Middle frontal gyrus (tissue), 1 donor: Measurements from ENCODE around the gene CUTA.
"Not testable (repeated sequence)": the region's sequence is repeated elsewhere in the genome, so short reads cannot be mapped to it uniquely, and the experiment has no call there.

ENCODE experiments used
- DNase-seq: peaks from one replicate; pipeline ENCODE4 v3.0.0-alpha.2; 2015; ENCODE audit warnings: low spot score; ENCODE audit errors: extremely low spot score

Gene CUTA

DNA sequence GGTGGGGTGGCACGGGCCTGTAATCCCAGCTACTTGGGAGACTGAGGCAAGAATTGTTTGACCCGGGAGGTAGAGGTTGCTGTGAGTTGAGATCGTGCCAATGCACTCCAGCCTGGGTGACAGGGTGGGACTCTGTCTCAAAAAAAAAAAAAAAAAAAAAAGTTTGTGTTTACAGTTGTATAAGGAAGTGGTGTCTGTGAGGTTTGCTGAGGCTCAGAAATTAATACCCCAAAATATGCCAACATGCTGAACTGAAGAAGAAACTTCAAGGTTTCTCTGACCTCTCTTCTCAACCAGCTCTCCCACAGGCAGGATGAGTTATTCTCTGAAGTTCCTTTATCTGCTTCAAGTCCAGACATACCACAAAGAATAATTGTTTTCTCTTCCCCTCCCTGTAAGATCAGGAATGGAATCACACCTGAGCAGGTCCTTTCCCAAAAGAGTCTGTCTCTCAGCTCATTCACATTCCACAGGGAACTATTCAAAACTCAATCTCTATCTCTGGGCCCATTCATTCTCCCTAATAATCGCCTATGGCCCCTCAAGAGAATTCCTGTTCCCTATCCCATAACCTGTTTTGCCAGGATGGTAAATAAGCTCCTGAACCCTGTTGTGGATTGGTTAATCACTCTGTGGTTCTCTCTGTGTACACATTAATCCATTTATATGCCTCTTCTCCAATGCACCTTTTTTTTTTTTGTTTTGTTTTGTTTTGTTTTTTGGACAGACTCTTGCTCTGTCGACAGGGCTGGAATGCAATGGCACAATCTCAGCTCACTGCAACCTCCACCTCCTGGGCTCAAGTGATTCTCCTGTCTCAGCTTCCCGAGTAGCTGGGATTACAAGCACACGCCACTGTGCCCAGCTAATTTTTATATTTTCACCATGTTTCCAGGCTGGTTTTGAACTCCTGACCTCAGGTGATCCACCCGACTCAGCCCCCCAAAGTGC lies 43.7 kb downstream of the CUTA start:
- no peak for DNase-seq

DNA sequence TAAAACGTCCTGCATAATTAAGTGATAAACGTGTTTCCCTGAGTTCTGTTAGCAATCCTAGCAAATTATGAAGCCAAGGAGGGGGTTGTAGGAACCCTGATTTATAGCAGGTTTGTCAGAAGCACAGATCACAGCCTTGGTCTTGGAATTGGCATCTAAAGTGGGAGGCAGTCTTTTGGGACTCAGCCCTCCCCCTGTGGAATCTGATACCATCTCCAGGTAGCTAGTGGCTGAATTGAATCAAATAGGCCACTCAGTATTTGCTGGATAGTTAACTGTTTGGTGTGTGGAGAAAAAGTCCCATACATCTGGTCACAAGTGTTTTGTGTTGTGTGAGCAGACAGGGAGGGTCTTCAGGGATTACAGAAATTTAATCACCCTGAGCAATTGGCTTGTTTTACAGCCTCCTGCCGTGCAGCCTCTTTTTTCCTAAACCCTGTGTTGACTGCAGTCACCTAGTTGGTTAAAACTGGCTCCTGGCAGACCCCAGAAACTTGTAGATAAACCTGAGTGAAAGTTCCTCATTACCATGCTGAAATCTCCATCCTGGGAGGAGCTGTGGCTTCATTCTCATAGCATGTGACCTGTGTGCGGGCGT lies 45.3 kb downstream of the CUTA start:
- DNase-seq: no peak

DNA sequence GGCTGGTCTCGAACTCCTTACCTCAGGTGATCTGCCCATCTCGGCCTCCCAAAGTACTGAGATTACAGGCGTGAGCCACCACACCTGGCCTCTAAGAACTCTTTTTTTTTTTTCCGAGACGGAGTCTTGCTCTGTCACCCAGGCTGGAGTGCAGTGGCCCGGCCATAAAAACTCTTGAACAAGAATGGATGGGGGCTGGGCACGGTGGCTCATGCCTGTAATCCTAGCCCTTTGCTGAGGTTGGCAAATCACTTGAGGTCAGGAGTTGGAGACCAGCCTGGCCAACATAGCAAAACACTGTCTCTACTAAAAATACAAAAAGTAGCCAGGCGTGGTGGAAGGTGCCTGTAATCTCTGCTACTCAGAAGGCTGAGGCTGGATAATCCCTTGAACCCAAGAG lies 46.0 kb downstream of the CUTA start:
- DNase-seq: not testable (repeated sequence)

DNA sequence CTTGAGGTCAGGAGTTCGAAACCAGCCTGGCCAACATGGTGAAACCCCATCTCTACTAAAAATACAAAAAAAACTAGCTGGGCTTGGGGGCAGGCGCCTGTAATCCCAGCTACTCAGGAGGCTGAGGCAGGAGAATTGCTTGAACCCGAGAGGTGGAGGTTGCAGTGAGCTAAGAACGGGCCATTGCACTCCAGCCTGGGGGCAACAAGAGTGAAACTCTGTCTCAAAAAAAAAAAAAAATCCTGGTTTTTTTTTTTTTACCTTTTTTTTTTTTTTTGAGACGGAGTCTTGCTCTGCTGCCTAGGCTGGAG lies 50.2 kb downstream of the CUTA start:
- not testable (repeated sequence) for DNase-seq

DNA sequence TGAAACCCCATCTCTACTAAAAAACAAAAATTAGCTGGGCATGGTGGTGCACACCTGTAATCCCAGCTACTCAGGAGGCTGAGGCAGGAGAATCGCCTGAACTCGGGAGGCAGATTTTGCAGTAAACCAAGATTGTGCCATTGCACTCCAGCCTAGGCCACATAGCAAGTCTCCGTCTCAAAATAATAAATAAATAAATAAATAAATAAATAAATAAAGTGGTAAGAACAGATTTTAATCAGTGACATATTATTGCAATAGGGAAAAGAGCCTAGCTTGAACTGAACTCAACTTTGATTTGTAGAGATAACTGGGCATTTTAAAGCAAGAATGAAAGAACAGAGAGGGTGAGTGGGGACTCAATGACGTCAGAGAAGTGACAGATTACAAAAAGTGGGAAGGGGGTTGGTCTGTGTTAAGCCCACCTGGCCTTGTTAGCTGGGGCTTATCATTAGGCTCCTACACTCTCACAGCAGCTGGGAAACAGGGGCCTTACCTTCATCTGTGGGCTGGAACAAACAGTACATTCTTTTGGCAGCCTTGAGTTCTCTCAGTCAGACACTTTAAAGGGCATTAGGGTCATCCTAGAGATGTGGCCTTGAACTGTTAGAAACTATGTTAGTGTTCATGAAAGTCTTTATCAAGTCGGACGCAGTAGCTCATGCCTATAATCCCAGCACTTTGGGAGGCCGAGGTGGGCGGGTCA lies 50.7 kb downstream of the CUTA start:
- DNase-seq: no peak
